Right kidney (tissue), 1 donor: ENCODE measurements around the gene BMPR2.
"Not testable (repeated sequence)": the region's sequence is repeated elsewhere in the genome, so short reads cannot be mapped to it uniquely, and the experiment has no call there.

Source experiments
- DNase-seq: peaks from one replicate; pipeline ENCODE4 v3.0.0-alpha.2; 2016

Gene BMPR2

GRCh38 chr2:202450785-202451184 is 74.7 kb downstream of the BMPR2 start:
- DNase-seq: no peak

GRCh38 chr2:202452744-202453143 is 76.6 kb downstream of the BMPR2 start:
- no peak for DNase-seq

GRCh38 chr2:202454536-202454935 is 78.4 kb downstream of the BMPR2 start:
- DNase-seq: no peak

- DNase-seq: no peak
Observed at GRCh38 chr2:202455114-202455513, 79.0 kb downstream of the BMPR2 start.

- DNase-seq: no peak
Observed at GRCh38 chr2:202460119-202460518, 84.0 kb downstream of the BMPR2 start.

- no peak for DNase-seq
Observed at GRCh38 chr2:202479090-202479489, 103.0 kb downstream of the BMPR2 start.

GRCh38 chr2:202479610-202480009 is 103.5 kb downstream of the BMPR2 start:
- DNase-seq: no peak

GRCh38 chr2:202486351-202486750 is 110.2 kb downstream of the BMPR2 start:
- no peak for DNase-seq

- no peak for DNase-seq
Observed at GRCh38 chr2:202488671-202489070, 112.5 kb downstream of the BMPR2 start.

GRCh38 chr2:202490479-202490878 is 114.4 kb downstream of the BMPR2 start:
- DNase-seq: no peak

- no peak for DNase-seq
Observed at GRCh38 chr2:202491514-202491913, 115.4 kb downstream of the BMPR2 start.

GRCh38 chr2:202494300-202495229 is 118.4 kb downstream of the BMPR2 start:
- no peak for DNase-seq

GRCh38 chr2:202495230-202495604 is 119.1 kb downstream of the BMPR2 start:
- DNase-seq: no peak

GRCh38 chr2:202496835-202497472 is 120.8 kb downstream of the BMPR2 start:
- not testable (repeated sequence) for DNase-seq

- not testable (repeated sequence) for DNase-seq
Observed at GRCh38 chr2:202497473-202497866, 121.3 kb downstream of the BMPR2 start.

GRCh38 chr2:202499841-202500240 is 123.7 kb downstream of the BMPR2 start:
- not testable (repeated sequence) for DNase-seq

- not testable (repeated sequence) for DNase-seq
Observed at GRCh38 chr2:202503276-202503675, 127.1 kb downstream of the BMPR2 start.

- DNase-seq: no peak
Observed at GRCh38 chr2:202508686-202509085, 132.6 kb downstream of the BMPR2 start.

GRCh38 chr2:202510911-202511310 is 134.8 kb downstream of the BMPR2 start:
- no peak for DNase-seq

- no peak for DNase-seq
Observed at GRCh38 chr2:202512176-202512575, 136.0 kb downstream of the BMPR2 start.

GRCh38 chr2:202514732-202515131 is 138.6 kb downstream of the BMPR2 start:
- DNase-seq: no peak

- no peak for DNase-seq
Observed at GRCh38 chr2:202519453-202519852, 143.3 kb downstream of the BMPR2 start.

GRCh38 chr2:202521470-202521869 is 145.3 kb downstream of the BMPR2 start:
- DNase-seq: no peak

GRCh38 chr2:202529389-202529788 is 153.3 kb downstream of the BMPR2 start:
- no peak for DNase-seq
